GM20431 (cell line): ENCODE measurements around the gene EID3.
"Not testable (repeated sequence)": the region's sequence is repeated elsewhere in the genome, so short reads cannot be mapped to it uniquely, and the experiment has no call there.

Source experiments
- in situ Hi-C: fragments of 300-500 bp; cut with MseI, MboI; formaldehyde crosslinking; loops from one replicate; pipeline ENCODE4 v1.15.0; 2020; ENCODE audit warnings: low sequenced_read_pairs; ENCODE audit not compliant: unreplicated experiment

The EID3 gene

GRCh38 chr12:104309446-104309993 lies 6.0 kb downstream of the EID3 start:
- in situ Hi-C loops, result no loop called here

DNA sequence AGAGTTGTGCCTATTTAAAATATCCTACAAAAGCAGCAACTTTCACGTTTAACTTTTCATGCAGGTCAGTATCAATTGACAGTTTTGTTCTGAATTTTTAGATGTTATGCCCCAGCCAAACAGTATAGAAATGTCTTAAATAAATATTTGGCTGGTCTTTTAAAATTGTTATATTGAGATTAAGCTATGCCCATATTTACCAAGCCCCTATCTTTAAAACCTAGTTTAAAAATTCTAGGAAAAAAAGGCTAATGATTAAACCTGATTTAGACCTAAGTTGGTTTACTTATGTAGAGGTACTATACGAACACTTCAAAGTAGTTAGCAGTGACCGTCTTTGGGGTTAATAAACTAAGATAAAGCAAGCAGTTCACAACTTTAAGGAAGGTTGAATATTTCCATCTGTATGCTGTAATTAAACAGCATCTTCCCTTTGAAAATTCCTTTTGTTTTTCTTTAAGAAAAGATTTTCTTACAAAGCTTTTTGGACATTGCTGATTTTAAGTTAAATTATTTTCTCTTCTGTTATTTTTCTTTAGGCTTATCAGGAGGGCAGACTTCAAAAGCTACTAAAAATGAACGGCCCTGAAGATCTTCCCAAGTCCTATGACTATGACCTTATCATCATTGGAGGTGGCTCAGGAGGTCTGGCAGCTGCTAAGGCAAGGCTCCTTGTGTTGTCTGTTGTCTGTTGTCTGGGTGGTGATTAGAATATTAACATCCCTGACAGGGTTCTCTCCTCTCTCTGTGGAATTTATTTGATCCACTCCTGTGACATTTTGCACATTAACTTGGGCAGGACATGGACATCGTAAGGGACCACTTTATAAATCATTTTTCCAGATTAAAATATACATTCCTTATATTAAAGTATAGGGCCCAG lies 7.5 kb downstream of the EID3 start:
- in situ Hi-C loops, result no loop called here

GRCh38 chr12:104312202-104312601 lies 8.7 kb downstream of the EID3 start:
- in situ Hi-C loops, result no loop called here

GRCh38 chr12:104312654-104313053 lies 9.1 kb downstream of the EID3 start:
- in situ Hi-C loops, result no loop called here

DNA sequence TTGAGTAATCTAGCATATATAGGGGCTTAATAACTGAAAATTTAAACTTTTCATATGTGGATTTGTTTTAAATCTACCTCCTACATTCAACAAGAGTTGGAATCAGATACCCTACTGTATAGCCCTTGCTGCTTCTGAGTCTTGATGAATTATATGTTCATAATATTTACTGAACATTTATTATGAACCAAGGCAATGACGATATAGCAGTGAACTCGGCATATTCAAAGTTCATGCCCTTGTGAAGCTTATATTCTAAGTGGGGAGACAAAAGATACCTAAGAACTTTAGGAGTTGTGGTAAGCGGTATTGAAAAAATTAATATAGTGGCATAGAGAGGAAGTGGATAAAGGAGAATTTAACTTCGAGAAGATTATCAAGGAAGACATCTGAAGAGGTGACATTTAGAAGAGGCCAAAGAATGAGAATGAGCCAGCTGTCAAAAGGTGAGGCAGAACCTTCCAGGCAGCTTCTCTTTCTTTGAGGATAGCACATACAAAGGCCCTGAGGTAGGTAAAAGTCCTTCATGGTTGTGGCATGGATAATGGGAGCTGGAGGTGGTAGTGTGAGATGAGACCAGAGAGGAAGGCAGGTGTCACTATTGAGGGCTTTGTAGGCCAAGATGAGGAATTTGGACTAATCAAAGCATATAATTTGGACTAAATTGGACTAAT lies 10.2 kb downstream of the EID3 start:
- in situ Hi-C loops, result no loop called here

- in situ Hi-C loops, result no loop called here
These were observed 10.7 kb downstream of the EID3 start for GRCh38 chr12:104314242-104314614.

DNA sequence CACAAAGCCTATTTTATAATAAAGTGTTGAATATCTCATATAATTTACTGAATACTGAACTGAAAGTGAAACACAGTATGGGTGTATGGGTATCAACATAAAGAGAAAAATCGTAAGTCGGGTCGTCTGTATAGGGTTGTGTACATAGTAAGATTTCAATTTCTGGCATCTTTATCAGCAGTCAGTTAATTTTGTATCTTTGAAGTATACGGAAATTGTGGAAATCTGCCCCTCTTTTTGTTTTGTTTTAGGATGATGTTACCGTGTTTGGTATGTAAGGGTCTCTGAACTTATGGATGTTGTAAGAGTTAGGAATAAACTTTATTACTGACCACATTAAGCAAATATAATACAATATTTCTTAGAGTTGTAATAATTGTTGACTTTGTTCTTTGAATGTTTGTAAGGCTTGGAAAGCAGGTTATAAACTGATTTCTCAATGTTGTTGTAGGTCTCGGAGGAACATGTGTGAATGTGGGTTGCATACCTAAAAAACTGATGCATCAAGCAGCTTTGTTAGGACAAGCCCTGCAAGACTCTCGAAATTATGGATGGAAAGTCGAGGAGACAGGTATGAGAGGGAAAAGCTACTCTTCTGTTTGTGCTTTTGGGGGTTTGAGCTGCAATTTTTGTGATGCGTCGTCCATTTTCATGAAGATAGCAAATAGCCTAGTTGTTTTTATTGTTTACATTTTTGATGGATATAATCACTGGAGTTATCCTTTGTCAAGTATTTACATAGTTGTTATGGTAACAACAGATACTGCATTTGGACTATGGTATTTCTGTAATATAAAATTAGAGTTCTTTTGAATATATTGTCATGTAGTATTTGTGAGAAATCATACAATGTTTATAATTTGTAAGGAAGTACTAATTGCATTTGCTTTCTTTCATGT lies 12.0 kb downstream of the EID3 start:
- in situ Hi-C loops, result no loop called here

GRCh38 chr12:104316936-104317335 lies 13.4 kb downstream of the EID3 start:
- in situ Hi-C loops, result no loop called here

DNA sequence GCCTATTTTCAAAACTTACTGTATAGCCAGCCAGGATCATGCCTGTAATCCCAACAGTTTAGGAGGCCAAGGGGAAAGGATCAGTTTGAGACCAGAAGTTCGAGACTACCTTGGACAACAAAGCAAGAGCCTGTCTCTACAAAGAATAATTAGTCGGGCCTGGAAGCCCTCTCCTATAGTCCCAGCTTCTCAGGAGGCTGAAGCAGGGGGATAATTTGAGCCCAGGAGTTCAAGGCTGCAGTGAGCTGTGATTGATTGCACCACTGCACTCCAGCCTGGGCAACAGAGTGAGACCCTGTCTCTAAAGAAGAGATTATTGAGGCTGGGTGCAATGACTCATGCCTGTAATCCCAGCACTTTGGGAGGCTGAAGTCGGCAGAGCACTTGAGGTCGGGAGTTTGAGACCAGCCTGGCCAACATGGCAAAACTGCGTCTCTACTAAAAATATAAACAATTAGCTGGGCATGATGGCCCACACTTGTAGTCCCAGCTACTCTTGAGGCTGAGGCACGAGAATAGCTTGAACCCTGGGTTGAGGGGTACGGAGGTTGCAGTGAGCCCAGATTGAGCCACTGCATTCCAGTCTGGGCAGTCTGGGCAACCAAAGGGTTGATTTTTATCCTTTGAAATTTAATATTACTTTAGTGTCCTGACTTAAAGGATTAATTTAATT lies 14.1 kb downstream of the EID3 start:
- in situ Hi-C loops, result no loop called here

GRCh38 chr12:104319028-104319427 lies 15.5 kb downstream of the EID3 start:
- in situ Hi-C loops, result no loop called here

GRCh38 chr12:104319918-104320626 lies 16.5 kb downstream of the EID3 start:
- in situ Hi-C loops, result no loop called here

DNA sequence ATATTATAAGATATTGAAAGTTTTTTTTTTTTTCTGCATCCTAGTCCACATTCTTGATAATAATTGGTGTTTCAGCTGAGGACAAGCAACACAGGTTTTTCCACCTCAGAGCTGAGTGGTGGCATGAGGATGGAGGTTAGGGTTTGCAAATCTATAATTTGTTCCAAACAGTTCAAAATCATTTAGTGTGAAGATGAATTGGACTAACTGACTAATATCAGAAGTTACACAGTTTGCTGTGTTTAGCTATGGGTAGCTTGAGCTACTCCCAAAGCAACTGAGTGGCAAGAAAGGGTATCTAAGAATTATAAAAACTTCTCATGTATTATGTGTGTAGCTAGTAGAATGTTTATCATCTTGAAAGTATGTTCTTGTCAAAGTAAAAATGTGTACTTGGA lies 17.1 kb downstream of the EID3 start:
- in situ Hi-C loops, result no loop called here

- in situ Hi-C loops, result no loop called here
These were observed 18.4 kb downstream of the EID3 start for GRCh38 chr12:104321949-104322348.

GRCh38 chr12:104322533-104322932 lies 19.0 kb downstream of the EID3 start:
- in situ Hi-C loops, result not testable (repeated sequence)

GRCh38 chr12:104323899-104324298 lies 20.4 kb downstream of the EID3 start:
- in situ Hi-C loops, result no loop called here

GRCh38 chr12:104328278-104328677 lies 24.7 kb downstream of the EID3 start:
- in situ Hi-C loops, result not testable (repeated sequence)

DNA sequence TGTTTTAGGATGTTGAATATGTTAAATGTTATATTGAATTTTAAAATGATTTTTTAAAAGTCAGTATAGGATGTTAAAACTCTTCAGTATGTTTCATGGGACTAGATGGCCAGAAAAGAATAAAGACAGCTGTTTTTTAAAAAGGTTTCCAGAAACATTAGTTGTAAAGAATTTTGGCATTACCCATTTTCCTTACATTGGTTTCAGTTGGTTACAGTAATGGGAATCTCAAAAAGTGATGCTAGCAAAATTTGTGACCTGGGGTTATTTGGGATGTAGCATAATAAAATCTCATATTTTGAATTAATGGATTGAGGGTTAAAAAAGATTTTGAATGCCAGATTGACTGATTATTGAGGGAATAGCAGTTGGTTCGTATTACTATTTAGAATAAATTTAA lies 25.3 kb downstream of the EID3 start:
- in situ Hi-C loops, result no loop called here

GRCh38 chr12:104329707-104330532 lies 26.4 kb downstream of the EID3 start:
- in situ Hi-C loops, result no loop called here
